Measurements from ENCODE around the gene TMEM52B. TPM values are rescaled to one million over a fixed set of nuclear protein-coding genes. Genes with fewer than 3 reads are reported as not detected.

The TMEM52B gene
- total RNA-seq, 1 donor from 2014 or later = not detected

GRCh38 chr12:10160617-10161385, 18.0 kb upstream of the TMEM52B start:
- DNase-seq (ENCODE audit: low read depth) = no peak
- TF ChIP-seq CTCF (IDR thresholded peaks at IDR 0.05; ENCODE audit: insufficient read depth, low read length, severe bottlenecking) = no peak
- no peak for FAIRE-seq
- Histone ChIP-seq H3K4me3 (ENCODE audit: low read depth, low read length) (no peak overlapping the region), H3K36me3 (ENCODE audit: control insufficient read depth, insufficient read depth, low read length) (no peaks in the 10 kb centered on the region), H3K27me3 (ENCODE audit: control insufficient read depth, insufficient read depth, low read length) (peaks cover 3% of the 10 kb centered on the region)

- Histone ChIP-seq H3K4me3 (ENCODE audit: low read depth, low read length) (no peak overlapping the region), H3K27me3 (ENCODE audit: control insufficient read depth, insufficient read depth, low read length) (peaks cover 3% of the 10 kb centered on the region), H3K36me3 (ENCODE audit: control insufficient read depth, insufficient read depth, low read length) (no peaks in the 10 kb centered on the region)
- no peak for FAIRE-seq
- DNase-seq (ENCODE audit: low read depth) = no peak
- no peak for TF ChIP-seq CTCF (IDR thresholded peaks at IDR 0.05; ENCODE audit: insufficient read depth, low read length, severe bottlenecking)
These were observed 15.7 kb upstream of the TMEM52B start for GRCh38 chr12:10163084-10163483.

GRCh38 chr12:10165421-10165820, 13.4 kb upstream of the TMEM52B start:
- no peak for DNase-seq (ENCODE audit: low read depth)
- no peaks in the 10 kb centered on the region for H3K27me3 ChIP-seq (ENCODE audit: control insufficient read depth, insufficient read depth, low read length)
- FAIRE-seq = no peak
- no peak for TF ChIP-seq CTCF (IDR thresholded peaks at IDR 0.05; ENCODE audit: insufficient read depth, low read length, severe bottlenecking)
- H3K36me3 ChIP-seq (ENCODE audit: control insufficient read depth, insufficient read depth, low read length) = no peaks in the 10 kb centered on the region
- no peak overlapping the region for H3K4me3 ChIP-seq (ENCODE audit: low read depth, low read length)

GRCh38 chr12:10167599-10167998, 11.2 kb upstream of the TMEM52B start:
- Histone ChIP-seq H3K36me3 (ENCODE audit: control insufficient read depth, insufficient read depth, low read length) (no peaks in the 10 kb centered on the region), H3K4me3 (ENCODE audit: low read depth, low read length) (no peak overlapping the region), H3K27me3 (ENCODE audit: control insufficient read depth, insufficient read depth, low read length) (no peaks in the 10 kb centered on the region)
- DNase-seq (ENCODE audit: low read depth) = peak; percentile 77
- no peak for TF ChIP-seq CTCF (IDR thresholded peaks at IDR 0.05; ENCODE audit: insufficient read depth, low read length, severe bottlenecking)
- FAIRE-seq = no peak

- DNase-seq (ENCODE audit: low read depth) (no peak), FAIRE-seq (no peak)
- no peak for TF ChIP-seq CTCF (IDR thresholded peaks at IDR 0.05; ENCODE audit: insufficient read depth, low read length, severe bottlenecking)
- Histone ChIP-seq H3K36me3 (ENCODE audit: control insufficient read depth, insufficient read depth, low read length) (no peaks in the 10 kb centered on the region), H3K27me3 (ENCODE audit: control insufficient read depth, insufficient read depth, low read length) (no peaks in the 10 kb centered on the region), H3K4me3 (ENCODE audit: low read depth, low read length) (no peak overlapping the region)
These were observed 9.7 kb upstream of the TMEM52B start for GRCh38 chr12:10169104-10169503.

- DNase-seq (ENCODE audit: low read depth) = peak; percentile 80
- H3K36me3 ChIP-seq (ENCODE audit: control insufficient read depth, insufficient read depth, low read length) = no peaks in the 10 kb centered on the region
- no peak overlapping the region for H3K4me3 ChIP-seq (ENCODE audit: low read depth, low read length)
- no peaks in the 10 kb centered on the region for H3K27me3 ChIP-seq (ENCODE audit: control insufficient read depth, insufficient read depth, low read length)
- FAIRE-seq = no peak
- no peak for TF ChIP-seq CTCF (IDR thresholded peaks at IDR 0.05; ENCODE audit: insufficient read depth, low read length, severe bottlenecking)
These were observed 8.6 kb upstream of the TMEM52B start for GRCh38 chr12:10170216-10170615.
